HepG2 (cell line): ENCODE data around the gene BLOC1S4. TPM values are rescaled to one million over a fixed set of nuclear protein-coding genes. Genes with fewer than 3 reads are reported as not detected.

Source experiments
- PHF21A ChIP-seq: sonication (generic); formaldehyde crosslinking; IDR thresholded peaks from 2 replicates; pipeline ENCODE4 v1.5.0; 2020; ENCODE audit warnings: mild to moderate bottlenecking, missing genetic modification reagents
- POLR2A ChIP-seq, 2 experiments: IDR thresholded peaks; 2 replicates each; pipeline ENCODE4 v1.6.1; 2011; ENCODE audit warnings: low read depth in 2 of 2, low read length in 2 of 2, mild to moderate bottlenecking in 1 of 2, moderate library complexity in 1 of 2; ENCODE audit not compliant: insufficient read depth in 1 of 2
- RBAK ChIP-seq: sonication (generic); formaldehyde crosslinking; IDR thresholded peaks from 2 replicates; pipeline ENCODE4 v1.5.1; 2020; ENCODE audit warnings: mild to moderate bottlenecking, missing genetic modification reagents
- TRIM24 ChIP-seq: sonication (generic); formaldehyde crosslinking; IDR thresholded peaks from 2 replicates; pipeline ENCODE4 v1.8.0; 2022; ENCODE audit warnings: mild to moderate bottlenecking, missing genetic modification reagents
- ZNF24 ChIP-seq: fragments of 450-650 bp; IDR thresholded peaks from 2 replicates; pipeline ENCODE4 v1.6.1; 2017; ENCODE audit warnings: antibody characterized with exemption, mild to moderate bottlenecking
- ZSCAN25 ChIP-seq: sonication (generic); formaldehyde crosslinking; IDR thresholded peaks from 2 replicates; pipeline ENCODE4 v1.8.0; 2022; ENCODE audit warnings: mild to moderate bottlenecking, missing genetic modification reagents
- polyA plus RNA-seq, 8 experiments: library from polyadenylated mRNA; depleted of rRNA in 3 of 8; stranded (reverse) in 7 of 8; unstranded in 1 of 8; fragments of >200 nt; fragmentation: Illumina TruSeq in 4 of 8; extraction: Trizol in 4 of 8; gene quantifications; 2 replicates each; pipeline versions ENCODE4 v1.2.1 to v1.2.3, GENCODE V29; 2011 to 2016; ENCODE audit warnings: low read depth in 4 of 8, missing spikeins in 1 of 8, mixed read lengths in 1 of 8; ENCODE audit not compliant: insufficient read depth in 1 of 8
- total RNA-seq, 5 experiments: library from RNA; depleted of rRNA; stranded (reverse); fragments of >200 nt; fragmentation: Illumina TruSeq; extraction: Trizol; gene quantifications; 2 replicates each; pipeline ENCODE4 v1.2.3, GENCODE V29; 2016; ENCODE audit warnings: low read depth in 1 of 5
- TF ChIP-seq, protein P1 (sequence below): sonication (generic); formaldehyde crosslinking; IDR thresholded peaks from 2 replicates; pipeline ENCODE4 v1.4.0; 2020; ENCODE audit warnings: missing genetic modification reagents, borderline replicate concordance
- TF ChIP-seq, protein P2 (sequence below): sonication (generic); formaldehyde crosslinking; IDR thresholded peaks from 2 replicates; pipeline ENCODE4 v1.4.0; 2020; ENCODE audit warnings: mild to moderate bottlenecking, missing genetic modification reagents
- TF ChIP-seq, protein P3 (sequence below): sonication (generic); formaldehyde crosslinking; IDR thresholded peaks from 2 replicates; pipeline ENCODE4 v1.8.0; 2022; ENCODE audit warnings: missing genetic modification reagents, mild to moderate bottlenecking, borderline replicate concordance
- TF ChIP-seq, protein P4 (sequence below): sonication (generic); formaldehyde crosslinking; IDR thresholded peaks from 2 replicates; pipeline ENCODE4 v1.4.0; 2020; ENCODE audit warnings: missing genetic modification reagents, borderline replicate concordance
- TF ChIP-seq, protein P5 (sequence below): sonication (generic); formaldehyde crosslinking; conservative IDR thresholded peaks from 2 replicates; pipeline ENCODE4 v1.4.0; 2020; ENCODE audit warnings: missing genetic modification reagents
- TF ChIP-seq, protein P6 (sequence below): sonication (generic); formaldehyde crosslinking; IDR thresholded peaks from 2 replicates; pipeline ENCODE4 v1.4.0; 2020; ENCODE audit warnings: missing genetic modification reagents, borderline replicate concordance
- TF ChIP-seq, protein P7 (sequence below): sonication (generic); formaldehyde crosslinking; IDR thresholded peaks from 2 replicates; pipeline ENCODE4 v1.5.0; 2020; ENCODE audit warnings: mild to moderate bottlenecking, low read depth, missing genetic modification reagents, borderline replicate concordance
- TF ChIP-seq, protein P8 (sequence below): sonication (generic); formaldehyde crosslinking; IDR thresholded peaks from 2 replicates; pipeline ENCODE4 v1.4.0; 2020; ENCODE audit warnings: mild to moderate bottlenecking, missing genetic modification reagents

Gene BLOC1S4
- total and polyA plus RNA-seq, 2 of the 13 experiments (the other 11 are each of a cell fraction or from before 2014, with no cell fraction given), result 15.5 to 20.9 TPM

DNA sequence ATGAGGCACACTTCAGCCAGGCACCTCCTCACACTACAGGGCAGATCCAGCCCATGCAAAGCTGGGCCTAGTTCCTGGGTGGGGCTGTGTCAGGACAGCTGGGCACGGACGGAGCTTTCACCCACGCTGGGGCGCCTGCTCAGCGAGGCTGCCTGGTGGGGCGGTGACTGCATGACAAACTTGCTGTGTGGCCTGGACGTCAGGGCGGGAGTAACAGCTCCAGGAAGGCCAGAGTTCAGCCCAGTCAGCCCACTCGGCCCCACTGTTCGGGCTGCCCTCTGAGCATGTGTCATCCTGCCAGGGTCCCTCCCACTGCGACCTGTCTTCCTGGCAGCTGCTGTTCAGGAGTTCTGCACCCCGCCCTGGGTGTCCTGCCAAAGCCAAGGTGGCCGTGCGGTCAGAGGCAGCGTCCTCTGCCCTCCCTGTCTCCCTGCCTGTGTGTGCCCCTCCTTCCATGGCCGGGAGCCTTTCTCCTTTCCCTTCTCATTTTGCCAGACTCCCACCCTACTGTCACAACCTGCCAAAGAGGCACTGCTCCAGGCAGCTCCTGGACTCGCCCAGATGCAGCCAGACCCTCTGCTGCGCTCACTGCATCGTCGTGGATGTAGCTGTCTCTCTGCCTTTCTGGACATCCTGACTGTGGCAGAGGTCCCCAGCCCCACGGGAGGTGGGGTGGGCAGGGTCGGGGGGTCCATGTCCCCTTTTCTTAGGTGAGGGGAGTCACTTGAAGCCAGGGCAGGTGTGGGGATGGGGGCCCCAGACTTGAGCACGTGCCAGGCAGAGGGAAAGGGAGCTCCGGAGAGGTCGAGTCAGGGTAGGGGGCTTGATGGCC, 33.6 kb downstream of the BLOC1S4 start (continued):
- TF ChIP-seq, protein P1, sequence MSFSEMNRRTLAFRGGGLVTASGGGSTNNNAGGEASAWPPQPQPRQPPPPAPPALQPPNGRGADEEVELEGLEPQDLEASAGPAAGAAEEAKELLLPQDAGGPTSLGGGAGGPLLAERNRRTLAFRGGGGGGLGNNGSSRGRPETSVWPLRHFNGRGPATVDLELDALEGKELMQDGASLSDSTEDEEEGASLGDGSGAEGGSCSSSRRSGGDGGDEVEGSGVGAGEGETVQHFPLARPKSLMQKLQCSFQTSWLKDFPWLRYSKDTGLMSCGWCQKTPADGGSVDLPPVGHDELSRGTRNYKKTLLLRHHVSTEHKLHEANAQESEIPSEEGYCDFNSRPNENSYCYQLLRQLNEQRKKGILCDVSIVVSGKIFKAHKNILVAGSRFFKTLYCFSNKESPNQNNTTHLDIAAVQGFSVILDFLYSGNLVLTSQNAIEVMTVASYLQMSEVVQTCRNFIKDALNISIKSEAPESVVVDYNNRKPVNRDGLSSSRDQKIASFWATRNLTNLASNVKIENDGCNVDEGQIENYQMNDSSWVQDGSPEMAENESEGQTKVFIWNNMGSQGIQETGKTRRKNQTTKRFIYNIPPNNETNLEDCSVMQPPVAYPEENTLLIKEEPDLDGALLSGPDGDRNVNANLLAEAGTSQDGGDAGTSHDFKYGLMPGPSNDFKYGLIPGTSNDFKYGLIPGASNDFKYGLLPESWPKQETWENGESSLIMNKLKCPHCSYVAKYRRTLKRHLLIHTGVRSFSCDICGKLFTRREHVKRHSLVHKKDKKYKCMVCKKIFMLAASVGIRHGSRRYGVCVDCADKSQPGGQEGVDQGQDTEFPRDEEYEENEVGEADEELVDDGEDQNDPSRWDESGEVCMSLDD (CRISPR knock-in tag), result peak; percentile 41; the same call in 1 of the 2 replicates
- TF ChIP-seq POLR2A (IDR thresholded peaks at IDR 0.05; ENCODE audit: insufficient read depth in 1 of 2, low read depth in 2 of 2, low read length in 2 of 2) (peak in 1 of 2 experiments; percentile 60; a peak in 1 of 4 replicates), ZNF24 (no peak), PHF21A (CRISPR knock-in tag) (peak; percentile 87), ZSCAN25 (CRISPR knock-in tag) (no peak), TRIM24 (no peak), RBAK (CRISPR knock-in tag) (no peak)
- TF ChIP-seq, protein P2, sequence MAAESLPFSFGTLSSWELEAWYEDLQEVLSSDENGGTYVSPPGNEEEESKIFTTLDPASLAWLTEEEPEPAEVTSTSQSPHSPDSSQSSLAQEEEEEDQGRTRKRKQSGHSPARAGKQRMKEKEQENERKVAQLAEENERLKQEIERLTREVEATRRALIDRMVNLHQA (CRISPR knock-in tag), result no peak
- TF ChIP-seq, protein P3, sequence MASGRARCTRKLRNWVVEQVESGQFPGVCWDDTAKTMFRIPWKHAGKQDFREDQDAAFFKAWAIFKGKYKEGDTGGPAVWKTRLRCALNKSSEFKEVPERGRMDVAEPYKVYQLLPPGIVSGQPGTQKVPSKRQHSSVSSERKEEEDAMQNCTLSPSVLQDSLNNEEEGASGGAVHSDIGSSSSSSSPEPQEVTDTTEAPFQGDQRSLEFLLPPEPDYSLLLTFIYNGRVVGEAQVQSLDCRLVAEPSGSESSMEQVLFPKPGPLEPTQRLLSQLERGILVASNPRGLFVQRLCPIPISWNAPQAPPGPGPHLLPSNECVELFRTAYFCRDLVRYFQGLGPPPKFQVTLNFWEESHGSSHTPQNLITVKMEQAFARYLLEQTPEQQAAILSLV (CRISPR knock-in tag), result peak; percentile 94
- TF ChIP-seq, protein P4, sequence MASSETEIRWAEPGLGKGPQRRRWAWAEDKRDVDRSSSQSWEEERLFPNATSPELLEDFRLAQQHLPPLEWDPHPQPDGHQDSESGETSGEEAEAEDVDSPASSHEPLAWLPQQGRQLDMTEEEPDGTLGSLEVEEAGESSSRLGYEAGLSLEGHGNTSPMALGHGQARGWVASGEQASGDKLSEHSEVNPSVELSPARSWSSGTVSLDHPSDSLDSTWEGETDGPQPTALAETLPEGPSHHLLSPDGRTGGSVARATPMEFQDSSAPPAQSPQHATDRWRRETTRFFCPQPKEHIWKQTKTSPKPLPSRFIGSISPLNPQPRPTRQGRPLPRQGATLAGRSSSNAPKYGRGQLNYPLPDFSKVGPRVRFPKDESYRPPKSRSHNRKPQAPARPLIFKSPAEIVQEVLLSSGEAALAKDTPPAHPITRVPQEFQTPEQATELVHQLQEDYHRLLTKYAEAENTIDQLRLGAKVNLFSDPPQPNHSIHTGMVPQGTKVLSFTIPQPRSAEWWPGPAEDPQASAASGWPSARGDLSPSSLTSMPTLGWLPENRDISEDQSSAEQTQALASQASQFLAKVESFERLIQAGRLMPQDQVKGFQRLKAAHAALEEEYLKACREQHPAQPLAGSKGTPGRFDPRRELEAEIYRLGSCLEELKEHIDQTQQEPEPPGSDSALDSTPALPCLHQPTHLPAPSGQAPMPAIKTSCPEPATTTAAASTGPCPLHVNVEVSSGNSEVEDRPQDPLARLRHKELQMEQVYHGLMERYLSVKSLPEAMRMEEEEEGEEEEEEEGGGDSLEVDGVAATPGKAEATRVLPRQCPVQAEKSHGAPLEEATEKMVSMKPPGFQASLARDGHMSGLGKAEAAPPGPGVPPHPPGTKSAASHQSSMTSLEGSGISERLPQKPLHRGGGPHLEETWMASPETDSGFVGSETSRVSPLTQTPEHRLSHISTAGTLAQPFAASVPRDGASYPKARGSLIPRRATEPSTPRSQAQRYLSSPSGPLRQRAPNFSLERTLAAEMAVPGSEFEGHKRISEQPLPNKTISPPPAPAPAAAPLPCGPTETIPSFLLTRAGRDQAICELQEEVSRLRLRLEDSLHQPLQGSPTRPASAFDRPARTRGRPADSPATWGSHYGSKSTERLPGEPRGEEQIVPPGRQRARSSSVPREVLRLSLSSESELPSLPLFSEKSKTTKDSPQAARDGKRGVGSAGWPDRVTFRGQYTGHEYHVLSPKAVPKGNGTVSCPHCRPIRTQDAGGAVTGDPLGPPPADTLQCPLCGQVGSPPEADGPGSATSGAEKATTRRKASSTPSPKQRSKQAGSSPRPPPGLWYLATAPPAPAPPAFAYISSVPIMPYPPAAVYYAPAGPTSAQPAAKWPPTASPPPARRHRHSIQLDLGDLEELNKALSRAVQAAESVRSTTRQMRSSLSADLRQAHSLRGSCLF (CRISPR knock-in tag), result no peak
- TF ChIP-seq, protein P5, sequence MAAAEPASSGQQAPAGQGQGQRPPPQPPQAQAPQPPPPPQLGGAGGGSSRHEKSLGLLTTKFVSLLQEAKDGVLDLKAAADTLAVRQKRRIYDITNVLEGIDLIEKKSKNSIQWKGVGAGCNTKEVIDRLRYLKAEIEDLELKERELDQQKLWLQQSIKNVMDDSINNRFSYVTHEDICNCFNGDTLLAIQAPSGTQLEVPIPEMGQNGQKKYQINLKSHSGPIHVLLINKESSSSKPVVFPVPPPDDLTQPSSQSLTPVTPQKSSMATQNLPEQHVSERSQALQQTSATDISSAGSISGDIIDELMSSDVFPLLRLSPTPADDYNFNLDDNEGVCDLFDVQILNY (CRISPR knock-in tag), result no peak
- TF ChIP-seq, protein P6, sequence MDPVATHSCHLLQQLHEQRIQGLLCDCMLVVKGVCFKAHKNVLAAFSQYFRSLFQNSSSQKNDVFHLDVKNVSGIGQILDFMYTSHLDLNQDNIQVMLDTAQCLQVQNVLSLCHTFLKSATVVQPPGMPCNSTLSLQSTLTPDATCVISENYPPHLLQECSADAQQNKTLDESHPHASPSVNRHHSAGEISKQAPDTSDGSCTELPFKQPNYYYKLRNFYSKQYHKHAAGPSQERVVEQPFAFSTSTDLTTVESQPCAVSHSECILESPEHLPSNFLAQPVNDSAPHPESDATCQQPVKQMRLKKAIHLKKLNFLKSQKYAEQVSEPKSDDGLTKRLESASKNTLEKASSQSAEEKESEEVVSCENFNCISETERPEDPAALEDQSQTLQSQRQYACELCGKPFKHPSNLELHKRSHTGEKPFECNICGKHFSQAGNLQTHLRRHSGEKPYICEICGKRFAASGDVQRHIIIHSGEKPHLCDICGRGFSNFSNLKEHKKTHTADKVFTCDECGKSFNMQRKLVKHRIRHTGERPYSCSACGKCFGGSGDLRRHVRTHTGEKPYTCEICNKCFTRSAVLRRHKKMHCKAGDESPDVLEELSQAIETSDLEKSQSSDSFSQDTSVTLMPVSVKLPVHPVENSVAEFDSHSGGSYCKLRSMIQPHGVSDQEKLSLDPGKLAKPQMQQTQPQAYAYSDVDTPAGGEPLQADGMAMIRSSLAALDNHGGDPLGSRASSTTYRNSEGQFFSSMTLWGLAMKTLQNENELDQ (CRISPR knock-in tag), result no peak
- TF ChIP-seq, protein P7, sequence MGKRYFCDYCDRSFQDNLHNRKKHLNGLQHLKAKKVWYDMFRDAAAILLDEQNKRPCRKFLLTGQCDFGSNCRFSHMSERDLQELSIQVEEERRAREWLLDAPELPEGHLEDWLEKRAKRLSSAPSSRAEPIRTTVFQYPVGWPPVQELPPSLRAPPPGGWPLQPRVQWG (CRISPR knock-in tag), result no peak
- TF ChIP-seq, protein P8, sequence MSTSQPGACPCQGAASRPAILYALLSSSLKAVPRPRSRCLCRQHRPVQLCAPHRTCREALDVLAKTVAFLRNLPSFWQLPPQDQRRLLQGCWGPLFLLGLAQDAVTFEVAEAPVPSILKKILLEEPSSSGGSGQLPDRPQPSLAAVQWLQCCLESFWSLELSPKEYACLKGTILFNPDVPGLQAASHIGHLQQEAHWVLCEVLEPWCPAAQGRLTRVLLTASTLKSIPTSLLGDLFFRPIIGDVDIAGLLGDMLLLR (CRISPR knock-in tag), result peak; percentile 93
